Prostate gland (tissue), 2 donors: ENCODE measurements around the gene PUS10.

Experiments
- POLR2A ChIP-seq: fragments of 450-650 bp; IDR thresholded peaks from one replicate; pipeline ENCODE4 v1.6.1; 2016; ENCODE audit warnings: antibody characterized with exemption, mild to moderate bottlenecking
- TF ChIP-seq, protein P1 (sequence below), 4 experiments: fragments of 200-600 bp in 2 of 4; fragments of 450-650 bp in 2 of 4; sonication (generic) in 2 of 4; IDR thresholded peaks; 1 replicate in 3 of 4; 2 replicates in 1 of 4; pipeline ENCODE4 v1.5.1; 2016 to 2019; ENCODE audit warnings: antibody characterized with exemption in 4 of 4, mild to moderate bottlenecking in 2 of 4, moderate library complexity in 2 of 4

DNA sequence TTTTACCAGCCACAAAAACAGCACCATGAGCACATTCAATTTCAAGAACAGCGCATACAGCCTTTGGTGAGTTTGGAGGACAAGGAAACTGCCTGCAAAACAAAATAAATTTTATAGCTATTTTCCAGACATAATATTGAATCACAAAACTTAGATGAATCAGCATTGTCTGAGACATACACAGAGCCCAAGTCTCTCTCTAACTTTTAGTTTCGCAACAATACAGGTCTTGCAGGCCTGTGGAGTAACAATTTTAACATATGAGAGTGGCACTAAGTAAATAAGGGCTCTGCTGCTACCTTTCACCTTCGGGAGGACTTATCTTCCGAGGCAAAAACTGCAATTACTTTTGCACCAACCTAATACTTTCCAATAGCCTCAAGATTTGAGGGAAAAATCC lies 56.6 kb downstream of the PUS10 start:
- TF ChIP-seq, protein P1, sequence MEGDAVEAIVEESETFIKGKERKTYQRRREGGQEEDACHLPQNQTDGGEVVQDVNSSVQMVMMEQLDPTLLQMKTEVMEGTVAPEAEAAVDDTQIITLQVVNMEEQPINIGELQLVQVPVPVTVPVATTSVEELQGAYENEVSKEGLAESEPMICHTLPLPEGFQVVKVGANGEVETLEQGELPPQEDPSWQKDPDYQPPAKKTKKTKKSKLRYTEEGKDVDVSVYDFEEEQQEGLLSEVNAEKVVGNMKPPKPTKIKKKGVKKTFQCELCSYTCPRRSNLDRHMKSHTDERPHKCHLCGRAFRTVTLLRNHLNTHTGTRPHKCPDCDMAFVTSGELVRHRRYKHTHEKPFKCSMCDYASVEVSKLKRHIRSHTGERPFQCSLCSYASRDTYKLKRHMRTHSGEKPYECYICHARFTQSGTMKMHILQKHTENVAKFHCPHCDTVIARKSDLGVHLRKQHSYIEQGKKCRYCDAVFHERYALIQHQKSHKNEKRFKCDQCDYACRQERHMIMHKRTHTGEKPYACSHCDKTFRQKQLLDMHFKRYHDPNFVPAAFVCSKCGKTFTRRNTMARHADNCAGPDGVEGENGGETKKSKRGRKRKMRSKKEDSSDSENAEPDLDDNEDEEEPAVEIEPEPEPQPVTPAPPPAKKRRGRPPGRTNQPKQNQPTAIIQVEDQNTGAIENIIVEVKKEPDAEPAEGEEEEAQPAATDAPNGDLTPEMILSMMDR (IDR thresholded peaks at IDR 0.05), result no peak
- no peak for TF ChIP-seq POLR2A
